Activated naive CD8-positive, alpha-beta T cell treated with anti-CD3 and anti-CD28 coated beads for 36 hours (primary cell): ENCODE measurements around the gene PDGFB. TPM values are rescaled to one million over a fixed set of nuclear protein-coding genes. Genes with fewer than 3 reads are reported as not detected.

Experiments
- DNase-seq: peaks from one replicate; pipeline ENCODE4 v3.0.0; 2021
- H3K27ac Mint-ChIP-seq: one replicate; pipeline ENCODE4 v1.8.0; 2022; ENCODE audit warnings: mild to moderate bottlenecking, moderate library complexity, mixed read lengths
- H3K27me3 Mint-ChIP-seq: one replicate; pipeline ENCODE4 v1.8.0; 2022; ENCODE audit warnings: mild to moderate bottlenecking, mixed read lengths
- H3K36me3 Mint-ChIP-seq: one replicate; pipeline ENCODE4 v1.8.0; 2021; ENCODE audit warnings: mild to moderate bottlenecking, mixed read lengths
- H3K4me1 Mint-ChIP-seq: one replicate; pipeline ENCODE4 v1.8.0; 2021; ENCODE audit warnings: mixed read lengths
- H3K4me3 Mint-ChIP-seq: one replicate; pipeline ENCODE4 v1.8.0; 2022; ENCODE audit warnings: mild to moderate bottlenecking, moderate library complexity, mixed read lengths
- H3K9me3 Mint-ChIP-seq: one replicate; pipeline ENCODE4 v1.8.0; 2022; ENCODE audit warnings: mixed read lengths
- total RNA-seq, 2 experiments: library from RNA; stranded (reverse); gene quantifications; one replicate each; pipeline ENCODE4 v1.2.3, GENCODE V29; 2021

PDGFB gene
- under 1 TPM; 0.35 to 0.40 TPM for total RNA-seq

GRCh38 chr22:39244496-39245129 is at the start of gene PDGFB:
Gene PDGFB (minus strand): TSS chr22:39244982. CDS start chr22:39243963, 1,019 bp downstream.
- H3K27me3 Mint-ChIP-seq, result peaks cover 49% of the 10 kb centered on the region
- H3K36me3 Mint-ChIP-seq, result no peaks in the 10 kb centered on the region
- H3K27ac Mint-ChIP-seq, result no peak within 1 kb of the TSS

GRCh38 chr22:39293766-39294368 is 49.1 kb upstream of the PDGFB start:
- Mint-ChIP-seq H3K36me3 (no peaks in the 10 kb centered on the region), H3K9me3 (no peaks in the 10 kb centered on the region), H3K4me3 (no peak overlapping the region), H3K27ac (no peak overlapping the region), H3K4me1 (no peaks in the 10 kb centered on the region), H3K27me3 (peaks cover 13% of the 10 kb centered on the region)
- no peak for DNase-seq

More at GRCh38 chr22:39244496-39245129, at the start of gene PDGFB:
- Mint-ChIP-seq H3K4me1 (peaks cover 33% of the 10 kb centered on the region), H3K4me3 (peak within 1 kb of the TSS; percentile 67), H3K9me3 (no peaks in the 10 kb centered on the region)
- no peak for DNase-seq

- H3K9me3 Mint-ChIP-seq, result no peaks in the 10 kb centered on the region
- H3K4me3 Mint-ChIP-seq, result no peak overlapping the region
- H3K36me3 Mint-ChIP-seq, result no peaks in the 10 kb centered on the region
- H3K27ac Mint-ChIP-seq, result no peak overlapping the region
- H3K4me1 Mint-ChIP-seq, result peaks cover 2% of the 10 kb centered on the region
- no peak for DNase-seq
- H3K27me3 Mint-ChIP-seq, result peaks cover 5% of the 10 kb centered on the region
Measured at GRCh38 chr22:39292561-39293074, 47.8 kb upstream of the PDGFB start.

- Mint-ChIP-seq H3K4me1 (peaks cover 6% of the 10 kb centered on the region), H3K9me3 (no peaks in the 10 kb centered on the region), H3K36me3 (no peaks in the 10 kb centered on the region), H3K4me3 (no peak overlapping the region), H3K27ac (no peak overlapping the region), H3K27me3 (peaks cover 5% of the 10 kb centered on the region)
- no peak for DNase-seq
Measured at GRCh38 chr22:39292031-39292462, 47.3 kb upstream of the PDGFB start.

- Mint-ChIP-seq H3K27ac (no peak overlapping the region), H3K4me1 (peaks cover 6% of the 10 kb centered on the region), H3K9me3 (no peaks in the 10 kb centered on the region), H3K36me3 (no peaks in the 10 kb centered on the region), H3K27me3 (peaks cover 4% of the 10 kb centered on the region), H3K4me3 (no peak overlapping the region)
- no peak for DNase-seq
Measured at GRCh38 chr22:39291523-39291922, 46.7 kb upstream of the PDGFB start.

- no peaks in the 10 kb centered on the region for H3K27me3 Mint-ChIP-seq
- peaks cover 3% of the 10 kb centered on the region for H3K36me3 Mint-ChIP-seq
- no peak overlapping the region for H3K4me3 Mint-ChIP-seq
- no peak for DNase-seq
- no peaks in the 10 kb centered on the region for H3K9me3 Mint-ChIP-seq
- no peak overlapping the region for H3K27ac Mint-ChIP-seq
- peaks cover 6% of the 10 kb centered on the region for H3K4me1 Mint-ChIP-seq
Measured at GRCh38 chr22:39290724-39291161, 46.0 kb upstream of the PDGFB start.

GRCh38 chr22:39289975-39290720 is 45.4 kb upstream of the PDGFB start:
- no peaks in the 10 kb centered on the region for H3K27me3 Mint-ChIP-seq
- H3K4me1 Mint-ChIP-seq, result peaks cover 6% of the 10 kb centered on the region
- H3K9me3 Mint-ChIP-seq, result no peaks in the 10 kb centered on the region
- DNase-seq, result no peak
- no peak overlapping the region for H3K27ac Mint-ChIP-seq
- peaks cover 3% of the 10 kb centered on the region for H3K36me3 Mint-ChIP-seq
- no peak overlapping the region for H3K4me3 Mint-ChIP-seq

- Mint-ChIP-seq H3K4me3 (no peak overlapping the region), H3K27me3 (no peaks in the 10 kb centered on the region), H3K9me3 (no peaks in the 10 kb centered on the region), H3K27ac (no peak overlapping the region), H3K36me3 (peaks cover 3% of the 10 kb centered on the region), H3K4me1 (peaks cover 6% of the 10 kb centered on the region)
- no peak for DNase-seq
Measured at GRCh38 chr22:39289533-39289932, 44.8 kb upstream of the PDGFB start.

- Mint-ChIP-seq H3K4me3 (no peak overlapping the region), H3K27me3 (no peaks in the 10 kb centered on the region), H3K27ac (no peak overlapping the region), H3K4me1 (peaks cover 6% of the 10 kb centered on the region), H3K36me3 (peaks cover 3% of the 10 kb centered on the region), H3K9me3 (no peaks in the 10 kb centered on the region)
- DNase-seq, result no peak
Measured at GRCh38 chr22:39288135-39288898, 43.5 kb upstream of the PDGFB start.

- no peak for DNase-seq
Measured at GRCh38 chr22:39287076-39287725, 42.4 kb upstream of the PDGFB start.

GRCh38 chr22:39284983-39285382 is 40.2 kb upstream of the PDGFB start:
- H3K27ac Mint-ChIP-seq, result no peak overlapping the region
- H3K27me3 Mint-ChIP-seq, result no peaks in the 10 kb centered on the region
- DNase-seq, result no peak
- H3K4me1 Mint-ChIP-seq, result peaks cover 6% of the 10 kb centered on the region
- H3K9me3 Mint-ChIP-seq, result no peaks in the 10 kb centered on the region
- H3K36me3 Mint-ChIP-seq, result peaks cover 3% of the 10 kb centered on the region
- no peak overlapping the region for H3K4me3 Mint-ChIP-seq

More at GRCh38 chr22:39287076-39287725, 42.4 kb upstream of the PDGFB start:
- H3K27ac Mint-ChIP-seq, result no peak overlapping the region
- peaks cover 6% of the 10 kb centered on the region for H3K4me1 Mint-ChIP-seq
- no peaks in the 10 kb centered on the region for H3K9me3 Mint-ChIP-seq
- H3K4me3 Mint-ChIP-seq, result no peak overlapping the region
- H3K36me3 Mint-ChIP-seq, result peaks cover 3% of the 10 kb centered on the region
- H3K27me3 Mint-ChIP-seq, result no peaks in the 10 kb centered on the region

GRCh38 chr22:39284142-39284980 is 39.6 kb upstream of the PDGFB start:
- Mint-ChIP-seq H3K9me3 (no peaks in the 10 kb centered on the region), H3K36me3 (peaks cover 3% of the 10 kb centered on the region), H3K27me3 (peaks cover 1% of the 10 kb centered on the region), H3K4me3 (no peak overlapping the region), H3K4me1 (peaks cover 6% of the 10 kb centered on the region), H3K27ac (no peak overlapping the region)
- DNase-seq, result no peak

- peaks cover 3% of the 10 kb centered on the region for H3K36me3 Mint-ChIP-seq
- H3K9me3 Mint-ChIP-seq, result no peaks in the 10 kb centered on the region
- H3K4me3 Mint-ChIP-seq, result no peak overlapping the region
- DNase-seq, result no peak
- peaks cover 6% of the 10 kb centered on the region for H3K4me1 Mint-ChIP-seq
- peaks cover 4% of the 10 kb centered on the region for H3K27me3 Mint-ChIP-seq
- H3K27ac Mint-ChIP-seq, result no peak overlapping the region
Measured at GRCh38 chr22:39283322-39284141, 38.8 kb upstream of the PDGFB start.
